ENCODE measurements around the gene ETF1. TPM values are rescaled to one million over a fixed set of nuclear protein-coding genes. Genes with fewer than 3 reads are reported as not detected.

The ETF1 gene
- total and polyA plus RNA-seq, 9 of the 15 experiments (the other 6 are each of a cell fraction or from before 2014, with no cell fraction given): 53.7 to 209 (median 164) TPM

GRCh38 chr5:138464008-138464387, 79.0 kb downstream of the ETF1 start (continued):
- TF ChIP-seq SFPQ (IDR thresholded peaks at IDR 0.05; ENCODE audit: low read depth, low read length) (no peak), HNRNPH1 (optimal IDR thresholded peaks at IDR 0.05; ENCODE audit: low read depth, low read length) (no peak), HOMEZ (CRISPR knock-in tag; IDR thresholded peaks at IDR 0.05) (no peak), TBP (optimal IDR thresholded peaks at IDR 0.05; ENCODE audit: low read depth, low read length) (no peak), RBM14 (IDR thresholded peaks at IDR 0.05; ENCODE audit: borderline replicate concordance, insufficient read depth, low read depth, low read length) (no peak), SMARCC2 (IDR thresholded peaks at IDR 0.05; ENCODE audit: low read depth) (no peak), NCOA4 (IDR thresholded peaks at IDR 0.05; ENCODE audit: partially characterized antibody) (no peak), SPI1 (IDR thresholded peaks at IDR 0.05; ENCODE audit: borderline replicate concordance, low read depth, low read length) (0 out of 2 replicates have a peak, but pooled peaks have one; percentile 6), LARP7 (IDR thresholded peaks at IDR 0.05) (no peak), TEAD2 (tag; IDR thresholded peaks at IDR 0.05) (no peak), ZNF584 (CRISPR knock-in tag; IDR thresholded peaks at IDR 0.05; ENCODE audit: low read depth) (0 out of 2 replicates have a peak, but pooled peaks have one; percentile 63), GATAD2B (IDR thresholded peaks at IDR 0.05; ENCODE audit: borderline replicate concordance) (peak; percentile 25; the same call in 1 of the 2 replicates), PTBP1 (IDR thresholded peaks at IDR 0.05; ENCODE audit: low read depth, low read length) (no peak; the same call in 1 of the 2 replicates), TCFL5 (CRISPR knock-in tag; conservative IDR thresholded peaks at IDR 0.05) (no peak), CXXC5 (CRISPR knock-in tag; IDR thresholded peaks at IDR 0.05) (peak; percentile 87), HDAC1 (IDR thresholded peaks at IDR 0.05) (no peak), ZNF263 (CRISPR knock-in tag; IDR thresholded peaks at IDR 0.05; ENCODE audit: borderline replicate concordance) (peak; percentile 96), RBM39 (optimal IDR thresholded peaks at IDR 0.05; ENCODE audit: low read depth, low read length) (no peak), ARID3A (IDR thresholded peaks at IDR 0.05; ENCODE audit: borderline replicate concordance, low read depth, low read length) (no peak)
- TF ChIP-seq, protein P1, sequence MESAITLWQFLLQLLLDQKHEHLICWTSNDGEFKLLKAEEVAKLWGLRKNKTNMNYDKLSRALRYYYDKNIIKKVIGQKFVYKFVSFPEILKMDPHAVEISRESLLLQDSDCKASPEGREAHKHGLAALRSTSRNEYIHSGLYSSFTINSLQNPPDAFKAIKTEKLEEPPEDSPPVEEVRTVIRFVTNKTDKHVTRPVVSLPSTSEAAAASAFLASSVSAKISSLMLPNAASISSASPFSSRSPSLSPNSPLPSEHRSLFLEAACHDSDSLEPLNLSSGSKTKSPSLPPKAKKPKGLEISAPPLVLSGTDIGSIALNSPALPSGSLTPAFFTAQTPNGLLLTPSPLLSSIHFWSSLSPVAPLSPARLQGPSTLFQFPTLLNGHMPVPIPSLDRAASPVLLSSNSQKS (CRISPR knock-in tag; IDR thresholded peaks at IDR 0.05): no peak
- TF ChIP-seq, protein P2, sequence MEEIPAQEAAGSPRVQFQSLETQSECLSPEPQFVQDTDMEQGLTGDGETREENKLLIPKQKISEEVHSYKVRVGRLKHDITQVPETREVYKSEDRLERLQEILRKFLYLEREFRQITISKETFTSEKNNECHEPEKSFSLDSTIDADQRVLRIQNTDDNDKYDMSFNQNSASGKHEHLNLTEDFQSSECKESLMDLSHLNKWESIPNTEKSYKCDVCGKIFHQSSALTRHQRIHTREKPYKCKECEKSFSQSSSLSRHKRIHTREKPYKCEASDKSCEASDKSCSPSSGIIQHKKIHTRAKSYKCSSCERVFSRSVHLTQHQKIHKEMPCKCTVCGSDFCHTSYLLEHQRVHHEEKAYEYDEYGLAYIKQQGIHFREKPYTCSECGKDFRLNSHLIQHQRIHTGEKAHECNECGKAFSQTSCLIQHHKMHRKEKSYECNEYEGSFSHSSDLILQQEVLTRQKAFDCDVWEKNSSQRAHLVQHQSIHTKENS (CRISPR knock-in tag; IDR thresholded peaks at IDR 0.05): no peak
